Transverse colon (tissue), 4 donors: ENCODE data around the gene SPAG6.

ENCODE experiments used
- POLR2AphosphoS5 ChIP-seq, 3 donors: sonication (generic); formaldehyde crosslinking; IDR thresholded peaks; one replicate each; pipeline ENCODE4 v1.6.1; 2016; ENCODE audit warnings: antibody characterized with exemption in 3 of 3
- TF ChIP-seq, protein P1 (sequence below), 5 experiments: fragments of 200-600 bp in 3 of 5; fragments of 450-650 bp in 2 of 5; sonication (generic) in 3 of 5; IDR thresholded peaks; 1 replicate in 2 of 5; 2 replicates in 3 of 5; pipeline ENCODE4 v1.5.1; 2016 to 2017; ENCODE audit warnings: antibody characterized with exemption in 5 of 5, inconsistent platforms in 3 of 5, mild to moderate bottlenecking in 2 of 5, moderate library complexity in 1 of 5

DNA sequence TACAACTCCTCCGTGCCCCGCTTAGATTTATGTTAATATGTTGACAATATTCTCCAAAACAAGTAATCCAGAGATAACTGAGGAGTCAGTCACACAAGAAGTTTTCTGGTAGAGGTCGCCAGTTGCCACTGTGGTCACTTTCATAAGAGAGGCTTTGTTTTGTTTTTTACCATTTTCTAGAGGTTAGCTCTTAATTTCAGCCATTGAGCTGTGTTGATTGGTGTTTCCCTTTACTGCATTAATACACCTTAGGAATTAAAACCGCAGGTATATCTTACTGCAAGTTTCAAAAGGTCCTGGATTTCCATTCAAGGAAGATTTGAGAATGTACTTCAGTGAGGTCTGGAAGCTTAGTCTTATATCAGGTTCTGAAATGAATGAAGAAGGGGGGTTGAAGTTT, 20.9 kb upstream of the SPAG6 start:
- TF ChIP-seq, protein P1, sequence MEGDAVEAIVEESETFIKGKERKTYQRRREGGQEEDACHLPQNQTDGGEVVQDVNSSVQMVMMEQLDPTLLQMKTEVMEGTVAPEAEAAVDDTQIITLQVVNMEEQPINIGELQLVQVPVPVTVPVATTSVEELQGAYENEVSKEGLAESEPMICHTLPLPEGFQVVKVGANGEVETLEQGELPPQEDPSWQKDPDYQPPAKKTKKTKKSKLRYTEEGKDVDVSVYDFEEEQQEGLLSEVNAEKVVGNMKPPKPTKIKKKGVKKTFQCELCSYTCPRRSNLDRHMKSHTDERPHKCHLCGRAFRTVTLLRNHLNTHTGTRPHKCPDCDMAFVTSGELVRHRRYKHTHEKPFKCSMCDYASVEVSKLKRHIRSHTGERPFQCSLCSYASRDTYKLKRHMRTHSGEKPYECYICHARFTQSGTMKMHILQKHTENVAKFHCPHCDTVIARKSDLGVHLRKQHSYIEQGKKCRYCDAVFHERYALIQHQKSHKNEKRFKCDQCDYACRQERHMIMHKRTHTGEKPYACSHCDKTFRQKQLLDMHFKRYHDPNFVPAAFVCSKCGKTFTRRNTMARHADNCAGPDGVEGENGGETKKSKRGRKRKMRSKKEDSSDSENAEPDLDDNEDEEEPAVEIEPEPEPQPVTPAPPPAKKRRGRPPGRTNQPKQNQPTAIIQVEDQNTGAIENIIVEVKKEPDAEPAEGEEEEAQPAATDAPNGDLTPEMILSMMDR (IDR thresholded peaks at IDR 0.05): no peak
- TF ChIP-seq POLR2AphosphoS5 (IDR thresholded peaks at IDR 0.05): no peak
